H9 (cell line): ENCODE measurements around the gene TIMELESS. TPM values are rescaled to one million over a fixed set of nuclear protein-coding genes. Genes with fewer than 3 reads are reported as not detected.

Source experiments
- DNase-seq: peaks from one replicate; pipeline ENCODE4 v3.0.0-alpha.2; 2017
- H2AFZ ChIP-seq: one replicate; pipeline ENCODE4 v1.6.1; 2013; ENCODE audit warnings: mild to moderate bottlenecking, low read length, control low read depth, moderate library complexity
- H2AK5ac ChIP-seq: 2 replicates; pipeline ENCODE4 v1.6.1; 2013; ENCODE audit warnings: low read length, control low read depth, mixed read lengths; ENCODE audit not compliant: insufficient read length
- H2BK120ac ChIP-seq: one replicate; pipeline ENCODE4 v1.6.1; 2013; ENCODE audit warnings: low read depth, mild to moderate bottlenecking, low read length, control low read depth, inconsistent platforms; ENCODE audit not compliant: poor library complexity, severe bottlenecking
- H2BK12ac ChIP-seq: 2 replicates; pipeline ENCODE4 v1.6.1; 2013; ENCODE audit warnings: low read length, control low read depth, mixed read lengths, low read depth; ENCODE audit not compliant: insufficient read length
- H2BK15ac ChIP-seq: 2 replicates; pipeline ENCODE4 v1.6.1; 2013; ENCODE audit warnings: low read depth, low read length, control low read depth
- H2BK20ac ChIP-seq: one replicate; pipeline ENCODE4 v1.6.1; 2013; ENCODE audit warnings: low read depth, mild to moderate bottlenecking, low read length, control low read depth, inconsistent platforms; ENCODE audit not compliant: poor library complexity, severe bottlenecking
- H2BK5ac ChIP-seq: 2 replicates; pipeline ENCODE4 v1.6.1; 2013; ENCODE audit warnings: low read length, control low read depth, mixed read lengths; ENCODE audit not compliant: insufficient read length
- H3K14ac ChIP-seq: 2 replicates; pipeline ENCODE4 v1.6.1; 2013; ENCODE audit warnings: low read length, control low read depth; ENCODE audit not compliant: insufficient read depth
- H3K18ac ChIP-seq: 2 replicates; pipeline ENCODE4 v1.6.1; 2013; ENCODE audit warnings: low read depth, mild to moderate bottlenecking, mixed read lengths, low read length, control low read depth; ENCODE audit not compliant: insufficient read length
- H3K23ac ChIP-seq: 2 replicates; pipeline ENCODE4 v1.6.1; 2013; ENCODE audit warnings: low read length, control low read depth, mixed read lengths, low read depth; ENCODE audit not compliant: insufficient read length
- H3K23me2 ChIP-seq: 2 replicates; pipeline ENCODE4 v1.6.1; 2013; ENCODE audit warnings: low read depth, mild to moderate bottlenecking, mixed read lengths, low read length, control low read depth; ENCODE audit not compliant: insufficient read length, poor library complexity, severe bottlenecking
- H3K27ac ChIP-seq: 2 replicates; pipeline ENCODE4 v1.5.1; 2013; ENCODE audit warnings: low read length, control low read depth, mixed read lengths, low read depth; ENCODE audit not compliant: insufficient read length
- H3K27me3 ChIP-seq: 2 replicates; pipeline ENCODE4 v1.6.1; 2013; ENCODE audit warnings: low read length, control low read depth, inconsistent platforms; ENCODE audit not compliant: insufficient read depth
- H3K4ac ChIP-seq: 2 replicates; pipeline ENCODE4 v1.6.1; 2013; ENCODE audit warnings: low read depth, mild to moderate bottlenecking, control low read depth, inconsistent platforms, low read length, moderate library complexity
- H3K4me1 ChIP-seq: 2 replicates; pipeline ENCODE4 v1.6.1; 2013; ENCODE audit warnings: low read length, control low read depth, inconsistent platforms; ENCODE audit not compliant: insufficient read depth
- H3K4me2 ChIP-seq: 2 replicates; pipeline ENCODE4 v1.6.1; 2013; ENCODE audit warnings: low read length, control low read depth, mixed read lengths; ENCODE audit not compliant: insufficient read length, insufficient read depth
- H3K56ac ChIP-seq: 2 replicates; pipeline ENCODE4 v1.6.1; 2013; ENCODE audit warnings: low read depth, mild to moderate bottlenecking, mixed read lengths, low read length, control low read depth; ENCODE audit not compliant: insufficient read length
- H3K79me1 ChIP-seq: 2 replicates; pipeline ENCODE4 v1.6.1; 2013; ENCODE audit warnings: low read depth, mild to moderate bottlenecking, moderate library complexity, low read length, control low read depth, inconsistent platforms; ENCODE audit not compliant: insufficient read depth, poor library complexity, severe bottlenecking
- H3K79me2 ChIP-seq: 2 replicates; pipeline ENCODE4 v1.6.1; 2013; ENCODE audit warnings: low read length, control low read depth, inconsistent platforms; ENCODE audit not compliant: insufficient read depth
- H3K9ac ChIP-seq: 2 replicates; pipeline ENCODE4 v1.6.1; 2013; ENCODE audit warnings: low read length, control low read depth, mixed read lengths; ENCODE audit not compliant: insufficient read length; ENCODE audit errors: extremely low read depth
- H3K9me3 ChIP-seq: one replicate; pipeline ENCODE4 v1.6.1; 2013; ENCODE audit warnings: low read depth, low read length, inconsistent platforms; ENCODE audit not compliant: control insufficient read depth
- H3T11ph ChIP-seq: one replicate; pipeline ENCODE4 v1.6.1; 2013; ENCODE audit warnings: mild to moderate bottlenecking, low read length, control low read depth, inconsistent platforms
- H4K20me1 ChIP-seq: one replicate; pipeline ENCODE4 v1.6.1; 2013; ENCODE audit not compliant: control insufficient read depth, insufficient read length, insufficient read depth
- H4K5ac ChIP-seq: 2 replicates; pipeline ENCODE4 v1.6.1; 2013; ENCODE audit warnings: low read depth, mild to moderate bottlenecking, mixed read lengths, low read length, control low read depth; ENCODE audit not compliant: insufficient read length
- H4K8ac ChIP-seq: replicated peaks from 2 replicates; pipeline ENCODE4 v1.6.1; 2013; ENCODE audit warnings: low read length, control low read depth, mixed read lengths, low read depth; ENCODE audit not compliant: insufficient read length
- H4K91ac ChIP-seq: 2 replicates; pipeline ENCODE4 v1.6.1; 2013; ENCODE audit warnings: low read depth, mild to moderate bottlenecking, moderate library complexity, mixed read lengths, low read length, control low read depth; ENCODE audit not compliant: insufficient read length
- H3K27ac Mint-ChIP-seq, 3 experiments: 2 replicates in 2 of 3; 3 replicates in 1 of 3; pipeline ENCODE4 v1.8.0; 2020 to 2021; ENCODE audit warnings: mixed read lengths in 3 of 3, mild to moderate bottlenecking in 1 of 3, moderate library complexity in 1 of 3
- H3K27me3 Mint-ChIP-seq: 2 replicates; pipeline ENCODE4 v1.8.0; 2021; ENCODE audit warnings: low read depth, mild to moderate bottlenecking, moderate library complexity, mixed read lengths
- H3K36me3 Mint-ChIP-seq, 3 experiments: 2 replicates in 2 of 3; 3 replicates in 1 of 3; pipeline ENCODE4 v1.8.0; 2020 to 2021; ENCODE audit warnings: low read depth in 3 of 3, mixed read lengths in 3 of 3; ENCODE audit not compliant: insufficient read depth in 1 of 3
- H3K4me1 Mint-ChIP-seq, 2 experiments: 2 replicates each; pipeline ENCODE4 v1.8.0; 2020; ENCODE audit warnings: mixed read lengths in 2 of 2
- H3K4me3 Mint-ChIP-seq, 2 experiments: 2 replicates in 1 of 2; 3 replicates in 1 of 2; pipeline ENCODE4 v1.8.0; 2020 to 2021; ENCODE audit warnings: mild to moderate bottlenecking in 2 of 2, mixed read lengths in 2 of 2, moderate library complexity in 1 of 2
- H3K9me3 Mint-ChIP-seq, 2 experiments: 2 replicates in 1 of 2; 3 replicates in 1 of 2; pipeline ENCODE4 v1.8.0; 2020; ENCODE audit warnings: mild to moderate bottlenecking in 2 of 2, mixed read lengths in 2 of 2, moderate library complexity in 1 of 2
- WGBS: extraction: QIAGEN DNeasy Blood & Tissue Kit; methylation state at CpG from one replicate; pipeline ENCODE4 v1.1.7; 2013; ENCODE audit warnings: missing lambda C conversion rate, low lambda C conversion rate, mixed read lengths; ENCODE audit not compliant: insufficient read length; ENCODE audit errors: extremely low coverage; 5-methylcytosine and 5-hydroxymethylcytosine counted together
- total RNA-seq: library from RNA; stranded (reverse); gene quantifications from 2 replicates; pipeline ENCODE4 v1.2.1, GENCODE V29; 2021
- TF ChIP-seq, protein P1 (sequence below): fragments of 200-600 bp; sonication (generic); conservative IDR thresholded peaks from 3 replicates; pipeline ENCODE4 v1.8.0; 2021; ENCODE audit warnings: antibody characterized with exemption, mild to moderate bottlenecking

Gene TIMELESS
- total RNA-seq, 1 experiment from 2014 or later, result 68.0 TPM

DNA sequence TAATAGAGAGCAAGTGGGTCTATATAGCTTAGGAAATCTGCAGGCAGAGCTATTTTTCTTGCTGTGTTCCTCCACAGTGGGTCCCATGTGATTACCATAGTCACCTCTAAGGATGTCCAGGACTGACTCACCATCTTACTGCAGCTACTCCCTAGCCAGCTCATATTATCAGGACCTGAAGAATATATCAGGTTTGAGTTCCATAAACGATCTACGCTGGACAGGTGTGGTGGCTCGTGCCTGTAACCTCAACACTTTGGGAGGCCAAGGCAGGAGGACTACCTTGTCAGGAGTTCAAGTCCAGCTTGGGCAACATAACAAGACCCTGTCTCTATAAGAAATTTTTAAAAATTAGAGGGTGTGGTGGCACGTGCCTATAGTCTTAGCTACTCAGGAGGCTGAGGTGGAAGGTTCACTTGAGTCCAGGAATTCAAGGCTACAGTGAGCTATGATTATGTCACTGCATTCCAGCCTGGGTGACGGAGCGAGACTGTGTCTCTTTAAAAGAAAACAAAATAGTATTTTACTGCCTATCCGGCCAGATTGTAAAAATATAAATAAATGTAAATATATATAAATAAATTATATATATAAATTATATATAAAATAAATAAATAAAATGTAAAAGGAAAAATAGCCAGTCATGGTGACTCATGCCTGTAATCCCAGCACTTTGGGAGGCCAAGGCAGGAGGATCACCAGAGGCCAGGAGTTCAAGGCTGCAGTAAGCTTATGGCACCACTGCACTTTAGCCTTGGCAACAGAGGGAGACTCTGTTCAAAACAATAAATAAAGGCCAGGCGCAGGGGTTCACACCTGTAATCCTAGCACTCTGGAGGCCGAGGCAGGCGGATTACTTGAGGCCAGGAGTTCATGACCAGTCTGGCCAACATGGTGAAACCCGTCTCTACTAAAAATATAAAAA is 12.3 kb upstream of the TIMELESS start:
- no peaks in the 10 kb centered on the region for H3K4me1 ChIP-seq
- Mint-ChIP-seq H3K4me1 (peaks cover 19 to 26% of the 10 kb centered on the region in 2 experiments), H3K9me3 (no peaks in the 10 kb centered on the region), H3K36me3 (no peaks in the 10 kb centered on the region), H3K27me3 (no peaks in the 10 kb centered on the region), H3K4me3 (no peak overlapping the region), H3K27ac (no peak overlapping the region)
- no peaks in the 10 kb centered on the region for H3K23me2 ChIP-seq
- H3K18ac ChIP-seq, result no peak overlapping the region
- H3K79me1 ChIP-seq, result no peaks in the 10 kb centered on the region
- WGBS, result no CpG with 5 or more reads among the region's 11 CpGs
- no peak overlapping the region for H3K4ac ChIP-seq
- H3K9ac ChIP-seq, result no peak overlapping the region
- H3K23ac ChIP-seq, result no peak overlapping the region
- no peaks in the 10 kb centered on the region for H3K27me3 ChIP-seq
- H3K27ac ChIP-seq, result no peak overlapping the region
- no peak overlapping the region for H4K8ac ChIP-seq
- H3T11ph ChIP-seq, result no peak overlapping the region
- no peaks in the 10 kb centered on the region for H4K20me1 ChIP-seq
- H3K14ac ChIP-seq, result no peak overlapping the region
- no peak overlapping the region for H2AK5ac ChIP-seq
- no peak overlapping the region for H4K5ac ChIP-seq
- TF ChIP-seq, protein P1, sequence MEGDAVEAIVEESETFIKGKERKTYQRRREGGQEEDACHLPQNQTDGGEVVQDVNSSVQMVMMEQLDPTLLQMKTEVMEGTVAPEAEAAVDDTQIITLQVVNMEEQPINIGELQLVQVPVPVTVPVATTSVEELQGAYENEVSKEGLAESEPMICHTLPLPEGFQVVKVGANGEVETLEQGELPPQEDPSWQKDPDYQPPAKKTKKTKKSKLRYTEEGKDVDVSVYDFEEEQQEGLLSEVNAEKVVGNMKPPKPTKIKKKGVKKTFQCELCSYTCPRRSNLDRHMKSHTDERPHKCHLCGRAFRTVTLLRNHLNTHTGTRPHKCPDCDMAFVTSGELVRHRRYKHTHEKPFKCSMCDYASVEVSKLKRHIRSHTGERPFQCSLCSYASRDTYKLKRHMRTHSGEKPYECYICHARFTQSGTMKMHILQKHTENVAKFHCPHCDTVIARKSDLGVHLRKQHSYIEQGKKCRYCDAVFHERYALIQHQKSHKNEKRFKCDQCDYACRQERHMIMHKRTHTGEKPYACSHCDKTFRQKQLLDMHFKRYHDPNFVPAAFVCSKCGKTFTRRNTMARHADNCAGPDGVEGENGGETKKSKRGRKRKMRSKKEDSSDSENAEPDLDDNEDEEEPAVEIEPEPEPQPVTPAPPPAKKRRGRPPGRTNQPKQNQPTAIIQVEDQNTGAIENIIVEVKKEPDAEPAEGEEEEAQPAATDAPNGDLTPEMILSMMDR, result no peak
- no peak overlapping the region for H4K91ac ChIP-seq
- H3K56ac ChIP-seq, result no peak overlapping the region
- no peak for DNase-seq
- H2AFZ ChIP-seq, result no peak overlapping the region
- no peak overlapping the region for H2BK12ac ChIP-seq
- no peak overlapping the region for H3K4me2 ChIP-seq
- H3K9me3 ChIP-seq, result no peaks in the 10 kb centered on the region
- H2BK20ac ChIP-seq, result no peak overlapping the region
- H3K79me2 ChIP-seq, result no peaks in the 10 kb centered on the region
- H2BK120ac ChIP-seq, result no peak overlapping the region
- no peak overlapping the region for H2BK5ac ChIP-seq
- no peak overlapping the region for H2BK15ac ChIP-seq
